HG03280 (cell line): Measurements from ENCODE around the gene GSE1.

Source experiments
- ATAC-seq: cut with Tn5 transposase; IDR thresholded peaks from one replicate; pipeline ENCODE4 v1.9.1; 2021; ENCODE audit warnings: mild to moderate bottlenecking, moderate library complexity; ENCODE audit not compliant: unreplicated experiment

The GSE1 gene

DNA sequence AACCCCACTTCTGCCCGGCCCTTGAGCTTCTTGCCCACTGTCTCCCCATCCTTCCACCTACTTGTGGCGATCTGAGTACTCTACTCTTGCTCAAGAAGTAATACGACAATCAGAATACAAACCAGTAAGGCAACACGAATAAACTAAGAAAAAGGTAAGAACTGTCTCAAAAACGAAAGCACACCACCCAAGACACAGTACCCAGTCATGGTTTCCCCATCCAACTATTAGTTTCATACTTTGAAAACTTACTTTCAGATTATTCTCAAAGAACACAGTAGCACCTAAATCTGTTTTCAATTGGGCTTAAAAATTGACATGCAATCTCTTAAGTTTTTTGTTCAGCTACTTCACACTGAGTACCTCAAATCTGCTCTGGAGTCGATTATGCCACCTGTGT lies 61.7 kb downstream of the GSE1 start:
- peak; percentile 63 for ATAC-seq

DNA sequence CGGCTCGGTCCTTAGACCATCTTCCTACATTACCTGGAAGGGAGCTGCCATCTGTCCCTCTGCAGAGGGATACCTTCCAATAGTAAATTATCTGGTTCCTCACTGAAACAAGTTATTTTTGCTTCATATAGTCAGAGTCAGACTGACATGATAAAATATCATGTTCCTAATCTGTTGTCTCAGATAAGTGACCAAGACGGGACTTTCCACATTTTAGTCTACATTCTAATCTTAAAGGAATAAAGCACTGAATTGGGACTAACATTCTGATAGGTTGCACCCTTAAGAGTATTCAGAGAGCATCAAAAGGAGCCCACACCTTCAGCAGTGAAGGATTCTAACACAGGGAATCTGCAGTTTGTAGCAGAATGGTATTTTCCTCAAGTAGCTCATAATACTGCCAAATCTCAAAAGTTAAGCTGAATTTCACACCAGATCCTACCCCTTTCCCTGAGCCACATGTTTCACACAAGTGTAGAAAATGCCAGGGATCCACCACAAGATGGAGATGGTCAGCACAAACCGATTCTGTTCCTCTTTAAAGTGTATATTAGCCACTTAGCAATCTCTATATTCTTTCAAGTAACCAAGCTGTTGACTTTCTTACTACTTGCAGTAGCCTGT lies 62.2 kb downstream of the GSE1 start:
- no peak for ATAC-seq

DNA sequence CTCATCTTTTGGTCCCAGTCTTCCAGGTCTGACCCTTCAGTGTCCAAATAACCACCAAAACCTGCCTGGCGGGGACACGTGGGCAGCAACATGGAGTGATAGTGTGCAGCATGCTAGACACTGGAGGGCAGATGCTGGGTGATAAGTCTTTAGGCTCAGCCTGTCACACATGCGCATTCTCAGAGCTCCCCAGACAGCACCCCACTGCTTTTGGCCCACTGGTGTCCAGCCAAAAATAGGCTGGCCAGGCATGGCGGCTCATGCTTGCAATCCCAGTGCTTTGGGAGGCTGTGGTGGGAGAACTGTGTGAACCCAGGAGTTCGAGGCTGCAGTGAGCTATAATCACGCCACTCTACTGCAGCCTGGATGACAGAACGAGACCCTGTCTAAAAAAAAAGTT lies 63.3 kb downstream of the GSE1 start:
- ATAC-seq, result no peak

DNA sequence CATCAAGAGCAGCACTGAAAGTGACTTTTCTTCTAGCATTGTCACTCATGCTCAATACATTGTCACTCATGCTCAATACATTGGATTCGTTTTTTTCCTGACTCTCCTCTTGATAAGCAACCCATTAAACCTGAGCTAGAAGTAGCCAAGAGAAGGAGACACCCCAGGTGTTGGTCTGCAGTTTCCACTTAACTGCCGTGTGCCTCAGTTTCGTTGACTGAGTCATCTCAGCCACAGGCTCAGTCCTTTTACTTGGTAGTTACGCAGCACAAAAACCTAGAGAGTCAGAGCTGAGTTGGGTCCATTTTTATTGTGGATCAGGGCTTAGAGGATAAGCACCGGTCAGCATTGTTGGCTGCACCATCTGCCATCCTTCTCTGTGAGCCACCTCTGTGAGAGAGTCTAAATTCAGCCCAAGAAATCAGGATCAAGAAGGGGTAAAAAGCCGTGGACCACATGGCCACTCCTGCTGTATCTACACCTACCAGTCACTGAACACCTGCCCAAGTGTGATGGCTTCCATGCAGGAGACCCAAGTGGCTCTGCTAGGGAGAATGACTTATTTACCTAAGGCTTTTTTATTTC lies 64.4 kb downstream of the GSE1 start:
- ATAC-seq, result no peak

DNA sequence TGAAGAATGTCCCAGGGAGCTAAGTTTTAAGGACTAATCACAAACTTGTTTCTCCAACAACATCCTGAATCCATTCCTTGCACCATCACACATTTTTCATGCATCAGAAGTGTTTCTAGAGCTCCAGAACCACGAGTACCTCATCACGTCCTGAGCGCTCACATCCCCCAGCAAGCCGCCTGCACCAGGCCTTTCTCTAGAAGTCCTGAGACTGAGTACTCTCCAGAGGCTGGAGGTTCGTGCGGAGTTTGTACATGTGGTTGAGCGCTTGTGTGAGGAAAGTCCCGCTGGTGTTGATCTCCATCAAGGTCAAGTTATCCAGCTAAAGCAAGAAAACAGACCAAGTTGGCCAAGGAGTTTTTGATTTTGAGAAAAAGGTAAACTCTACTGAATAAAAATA lies 64.9 kb downstream of the GSE1 start:
- no peak for ATAC-seq

DNA sequence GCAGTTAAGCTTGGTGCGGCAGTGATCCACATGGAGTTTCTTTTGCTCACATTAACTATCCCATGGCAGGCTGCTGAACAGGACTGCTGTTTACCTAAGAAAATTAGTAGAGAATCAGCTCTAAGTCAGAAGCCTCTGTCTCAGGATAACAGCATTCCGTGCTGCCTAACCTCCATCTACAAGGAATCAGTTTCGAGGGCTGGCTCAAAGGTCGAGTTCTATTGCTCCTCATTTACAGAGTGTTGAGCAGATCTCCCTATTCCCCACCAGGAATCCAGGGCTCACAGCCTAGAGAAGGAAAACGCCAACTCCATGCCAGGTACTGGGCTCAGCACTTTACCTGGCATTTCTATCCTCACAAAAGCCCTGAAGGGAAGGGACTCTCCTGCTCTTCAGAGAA lies 65.7 kb downstream of the GSE1 start:
- ATAC-seq, result no peak

DNA sequence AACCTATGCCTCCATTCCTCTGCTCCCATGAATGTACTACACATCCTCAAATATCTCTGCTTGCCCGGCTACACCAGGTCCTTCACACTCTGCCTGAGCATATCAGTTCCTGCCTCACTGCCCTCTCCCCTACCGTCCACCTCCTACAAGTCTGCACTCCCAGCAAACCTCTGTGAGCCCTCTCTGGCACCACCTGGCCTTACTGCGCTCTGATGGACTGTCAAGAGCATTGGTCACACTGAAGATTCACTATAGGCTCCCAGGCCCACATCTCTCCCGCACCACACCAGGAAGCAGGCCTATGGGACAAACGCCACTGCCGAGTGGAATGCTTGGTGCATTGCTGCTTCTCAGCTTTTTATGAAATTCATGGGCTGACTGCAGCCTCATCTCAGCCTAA lies 66.7 kb downstream of the GSE1 start:
- ATAC-seq, result no peak

DNA sequence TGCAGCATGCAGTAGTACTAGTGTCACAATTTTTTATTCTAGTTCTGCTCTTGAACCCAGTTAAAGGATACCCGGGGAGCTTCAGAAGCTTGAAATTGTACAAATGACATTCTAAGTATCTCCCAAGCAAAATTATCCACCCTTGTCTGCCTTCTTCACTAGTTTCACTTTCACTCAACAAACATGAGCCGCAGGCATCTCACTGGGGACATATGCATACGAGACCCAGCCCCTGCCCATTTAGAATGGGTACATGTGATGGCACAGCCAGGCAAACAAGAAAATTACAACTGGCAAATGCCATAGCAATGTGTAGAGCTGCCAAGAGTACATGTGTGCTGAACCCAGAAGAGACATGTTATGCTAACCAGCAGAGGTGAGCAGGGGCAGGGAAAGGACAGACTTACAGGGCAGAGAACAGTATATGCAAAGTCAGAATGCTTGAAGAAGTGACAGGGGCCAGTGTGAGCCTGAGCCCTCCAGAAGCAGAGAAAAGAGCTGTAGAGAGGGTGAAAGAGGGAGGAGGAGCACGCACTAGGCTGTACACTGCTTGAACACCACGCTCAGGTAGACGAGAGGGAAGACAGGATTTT lies 67.3 kb downstream of the GSE1 start:
- no peak for ATAC-seq

DNA sequence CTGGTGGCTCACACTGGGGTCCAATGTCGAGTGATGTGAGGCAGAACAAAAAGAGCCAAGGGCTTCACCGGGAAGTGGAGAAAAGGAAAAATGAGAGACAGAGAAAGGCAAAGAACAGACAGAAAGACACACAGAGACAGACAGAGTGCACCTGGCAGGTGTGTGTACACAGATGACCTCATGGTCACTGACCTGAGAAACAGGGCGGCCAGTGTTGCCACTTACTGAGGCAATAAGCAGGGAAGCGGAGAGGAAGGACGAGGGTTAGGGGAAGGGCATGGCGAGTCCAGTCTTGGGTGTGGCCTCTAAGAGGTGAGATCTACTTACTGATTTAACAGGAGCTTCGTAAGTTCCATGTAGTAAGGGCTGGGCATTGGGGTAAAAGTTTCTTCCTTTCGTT lies 68.1 kb downstream of the GSE1 start:
- no peak for ATAC-seq

DNA sequence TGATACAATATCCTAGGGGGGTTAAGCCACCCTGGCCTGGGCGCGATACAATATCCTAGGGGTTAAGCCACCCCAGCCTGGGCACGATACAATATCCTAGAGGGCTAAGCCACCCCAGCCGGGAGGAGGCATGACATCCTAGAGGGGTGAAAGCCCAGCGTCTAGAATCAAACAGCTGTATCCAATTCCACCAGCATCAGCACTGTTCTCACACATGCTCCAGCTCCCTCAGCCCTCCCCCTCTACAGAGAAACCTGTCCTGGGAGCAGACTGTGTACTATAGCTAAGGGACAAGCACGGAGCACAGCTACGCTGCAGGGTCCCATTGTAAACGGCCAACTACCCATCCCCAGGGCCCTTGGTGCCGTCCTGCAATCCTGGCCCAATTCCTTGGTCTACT lies 69.4 kb downstream of the GSE1 start:
- ATAC-seq, result no peak

DNA sequence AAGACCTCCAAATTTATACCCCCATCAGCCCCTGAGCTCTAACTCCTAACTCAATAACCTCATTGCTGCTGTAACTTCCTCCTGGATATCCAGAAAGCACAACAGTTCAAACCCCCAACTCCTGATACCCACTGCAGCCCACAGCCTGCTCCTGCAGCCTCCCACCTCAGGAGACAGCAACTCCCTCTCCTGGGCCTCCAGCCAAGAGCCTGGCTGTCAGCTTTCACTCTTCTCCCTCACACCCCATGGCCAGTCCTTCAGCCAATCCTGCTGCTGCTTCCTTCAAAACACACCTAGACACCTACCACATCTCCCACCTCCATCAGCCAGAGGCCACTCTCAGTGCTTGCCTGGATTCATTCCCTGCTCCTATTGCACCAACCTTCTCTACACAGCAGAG lies 70.2 kb downstream of the GSE1 start:
- no peak for ATAC-seq

DNA sequence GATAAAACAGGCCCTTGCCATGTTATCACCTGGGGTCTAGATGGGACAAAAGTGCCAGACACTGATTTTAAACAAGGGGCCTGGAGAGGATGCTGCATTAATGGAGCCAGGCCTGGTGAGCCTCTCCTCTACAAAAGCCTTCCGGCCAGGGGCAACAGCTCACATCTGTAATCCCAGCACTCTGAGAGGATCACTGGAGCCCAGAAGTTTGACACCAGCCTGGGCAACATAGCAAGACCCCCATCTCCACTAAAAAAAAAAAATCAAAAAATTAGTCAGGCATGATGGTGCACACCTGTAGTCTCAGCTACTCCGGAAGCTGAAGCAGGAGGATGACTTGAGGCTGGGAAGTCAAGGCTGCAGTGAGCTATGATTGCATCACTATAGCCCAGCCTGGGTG lies 72.1 kb downstream of the GSE1 start:
- ATAC-seq, result no peak

DNA sequence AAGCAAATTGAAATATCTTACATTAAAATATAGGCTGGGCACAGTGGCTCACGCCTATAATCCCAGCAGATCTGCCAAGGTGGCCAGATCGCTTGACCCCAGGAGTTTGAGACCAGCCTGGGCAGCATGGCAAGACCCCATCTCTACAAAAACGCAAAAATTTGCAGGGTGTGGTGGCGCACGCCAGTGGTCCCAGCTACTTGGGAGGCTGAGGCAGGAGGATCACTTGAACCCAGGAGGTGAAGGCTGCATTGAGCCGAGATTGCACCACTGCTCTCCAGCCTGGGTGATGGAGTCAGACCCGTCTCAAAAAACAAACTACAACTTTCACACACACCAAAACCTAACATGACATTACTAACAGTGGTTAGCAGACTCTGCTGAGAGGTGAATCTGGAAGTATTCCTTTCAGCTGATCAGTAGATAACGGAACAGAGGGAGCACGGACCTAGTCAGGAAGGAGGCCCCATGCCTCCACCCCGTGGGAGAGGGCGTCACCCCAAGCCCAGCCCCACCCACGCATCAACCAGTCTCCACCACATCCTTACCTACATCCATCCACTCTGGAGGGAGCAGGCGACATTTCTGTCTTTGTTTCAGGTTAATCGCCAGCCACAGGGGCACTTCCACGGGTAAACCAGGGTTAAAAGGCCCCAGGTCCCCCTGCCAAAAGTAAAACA lies 73.9 kb downstream of the GSE1 start:
- ATAC-seq, result no peak

DNA sequence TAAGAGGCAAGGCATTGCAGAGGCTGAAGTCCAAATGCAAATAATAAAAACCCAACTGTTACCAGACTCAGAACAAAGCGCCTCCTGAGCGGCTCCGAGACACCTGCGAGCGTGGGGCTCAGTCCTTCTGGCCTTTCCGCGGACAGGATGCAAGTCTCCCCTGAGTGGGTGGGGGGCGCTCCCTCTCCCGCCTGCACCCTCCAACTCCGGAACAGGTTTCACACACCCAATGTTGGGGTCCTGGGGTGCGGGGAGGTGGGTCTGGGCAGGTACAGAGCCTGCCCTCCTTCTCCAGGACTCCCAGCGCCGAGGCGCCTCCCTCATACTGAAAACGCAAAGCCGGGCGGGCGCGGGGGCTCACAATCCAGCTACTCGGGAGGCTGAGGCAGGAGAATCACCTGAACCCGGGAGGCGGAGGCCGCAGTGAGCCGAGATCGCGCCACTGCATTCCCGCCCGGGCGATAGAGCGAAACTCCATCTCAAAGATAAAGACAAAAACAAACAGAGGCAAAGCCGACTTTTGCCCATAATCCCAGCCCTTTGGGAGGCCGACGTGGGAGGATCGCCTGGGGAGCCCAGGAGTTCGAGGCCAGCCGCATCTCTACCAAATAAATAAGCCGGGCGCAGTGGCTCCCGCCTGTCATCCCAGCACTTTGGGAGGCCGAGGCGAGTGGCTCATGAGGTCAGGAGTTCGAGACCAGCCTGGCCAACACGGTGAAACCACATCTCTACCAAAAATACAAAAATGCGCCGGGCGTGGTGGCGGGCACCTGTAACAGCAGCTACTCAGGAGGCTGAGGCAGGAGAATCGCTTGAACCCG lies 74.7 kb downstream of the GSE1 start:
- peak; percentile 1 for ATAC-seq

DNA sequence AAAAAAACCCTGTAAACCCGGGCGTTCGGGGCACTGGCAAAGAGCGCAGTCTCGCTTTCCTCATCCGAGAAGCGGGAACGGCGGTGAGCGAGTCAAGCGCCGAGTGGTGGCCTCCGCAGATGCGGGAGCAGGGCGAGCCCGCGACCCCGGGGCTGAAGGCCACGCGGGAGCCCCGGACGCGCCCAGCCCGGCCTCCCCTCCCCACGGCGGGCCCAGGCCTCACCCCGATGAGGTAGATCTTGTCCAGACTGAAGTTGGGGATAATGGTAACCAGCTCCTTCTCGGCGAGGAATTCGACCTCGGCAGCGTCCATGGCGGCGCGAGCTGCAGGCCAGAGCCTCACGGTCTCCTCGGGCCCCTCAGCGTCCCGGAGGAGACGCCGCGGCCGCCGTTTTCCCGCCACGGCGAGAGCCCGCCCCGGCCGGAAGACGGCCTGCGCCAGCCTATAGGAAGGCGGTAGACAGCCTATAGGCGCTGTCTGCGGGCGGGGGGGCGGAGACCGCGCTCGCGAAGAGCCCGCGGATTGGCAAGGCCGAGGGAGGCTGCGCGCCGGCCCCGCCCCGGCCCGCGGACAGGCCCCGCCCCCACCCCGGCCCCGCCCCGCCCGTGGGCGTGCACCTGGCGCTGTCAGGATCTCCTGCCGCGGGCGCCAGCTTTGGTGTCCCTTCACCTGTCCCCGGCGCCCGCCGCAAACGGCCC lies 75.6 kb downstream of the GSE1 start, which contains the start of gene GINS2:
TSS of gene GINS2 (minus strand) at position 369 of the 699 bp plus-strand sequence. CDS start at position 313, 56 bp downstream.
- peak; percentile 95 for ATAC-seq

DNA sequence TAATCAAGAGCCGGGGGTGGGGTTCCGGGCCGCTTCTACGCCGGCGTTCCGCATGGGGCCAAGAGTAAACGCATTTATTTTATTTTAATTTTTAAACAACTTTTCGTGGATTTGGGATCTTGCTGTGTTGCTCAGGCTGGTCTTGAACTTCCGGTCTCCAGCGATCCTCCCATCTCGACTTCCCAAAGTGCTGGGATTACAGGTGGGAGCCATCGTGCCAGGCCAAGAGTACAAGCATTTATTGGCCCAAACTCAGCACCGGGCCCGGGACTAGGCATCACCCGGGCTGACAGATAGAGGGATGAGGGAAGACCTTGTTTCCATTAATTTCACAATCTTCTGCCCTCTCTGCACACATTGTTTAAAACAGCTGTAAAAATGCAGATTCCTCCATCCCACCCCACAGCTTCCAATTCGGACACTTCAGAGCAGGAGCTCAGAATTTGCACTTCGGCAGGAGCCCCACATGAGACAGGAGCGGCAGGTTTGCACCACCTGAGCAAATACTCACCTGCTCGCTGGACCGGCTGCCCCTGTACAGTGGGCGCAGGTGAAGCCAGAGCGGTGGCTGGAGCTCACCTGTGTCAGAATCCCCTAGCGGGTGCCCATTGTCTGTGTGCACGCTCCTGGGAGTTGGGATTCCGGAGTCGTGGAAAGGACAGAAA lies 76.3 kb downstream of the GSE1 start:
- ATAC-seq, result no peak

DNA sequence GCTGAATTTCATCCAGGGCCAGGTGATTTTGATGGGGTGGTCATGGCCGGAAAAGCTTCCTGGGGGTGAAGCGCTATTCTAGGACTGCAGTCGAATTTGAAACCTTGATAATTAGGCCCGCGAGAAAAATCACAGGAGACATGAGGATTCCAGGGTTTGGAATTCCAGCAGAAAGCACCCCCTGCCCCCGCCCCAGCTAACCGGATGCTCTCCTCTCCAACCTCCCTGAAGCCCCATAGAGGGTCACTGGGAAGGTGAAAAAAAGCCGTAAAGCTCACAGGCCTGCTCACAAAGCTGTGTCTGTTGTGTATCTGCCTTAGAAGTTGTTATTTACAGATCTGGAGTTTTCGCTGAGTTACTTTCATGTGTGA lies 76.8 kb downstream of the GSE1 start:
- no peak for ATAC-seq

DNA sequence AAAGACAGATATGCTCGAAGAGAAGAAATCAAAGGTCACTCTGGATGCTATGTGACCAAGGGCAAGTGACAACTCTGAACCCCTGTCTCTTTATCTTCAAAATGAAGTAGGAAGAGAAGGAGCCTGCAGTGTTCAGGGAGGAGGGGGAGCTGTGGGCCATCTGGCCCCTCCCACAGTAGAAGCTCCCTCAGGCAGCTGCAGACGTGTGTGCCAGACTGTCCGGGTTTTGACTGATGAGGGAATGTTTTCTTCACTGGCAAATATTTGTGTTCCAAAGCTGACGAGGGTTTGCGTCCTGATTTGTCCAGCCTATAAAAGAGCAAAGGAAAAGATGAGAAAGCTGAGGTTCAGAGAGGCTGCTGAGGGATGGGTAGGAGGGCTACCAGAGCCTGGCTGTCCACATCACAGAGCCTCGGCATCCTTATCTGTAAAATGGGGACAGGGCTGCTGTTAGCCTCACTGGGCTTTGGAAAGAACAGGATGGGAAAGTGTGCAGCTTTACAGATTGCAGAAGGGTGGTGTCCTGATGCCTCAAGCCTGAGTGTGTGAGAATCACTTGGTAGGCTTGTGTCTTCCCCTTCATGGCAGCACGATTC lies 77.4 kb downstream of the GSE1 start:
- ATAC-seq, result no peak

DNA sequence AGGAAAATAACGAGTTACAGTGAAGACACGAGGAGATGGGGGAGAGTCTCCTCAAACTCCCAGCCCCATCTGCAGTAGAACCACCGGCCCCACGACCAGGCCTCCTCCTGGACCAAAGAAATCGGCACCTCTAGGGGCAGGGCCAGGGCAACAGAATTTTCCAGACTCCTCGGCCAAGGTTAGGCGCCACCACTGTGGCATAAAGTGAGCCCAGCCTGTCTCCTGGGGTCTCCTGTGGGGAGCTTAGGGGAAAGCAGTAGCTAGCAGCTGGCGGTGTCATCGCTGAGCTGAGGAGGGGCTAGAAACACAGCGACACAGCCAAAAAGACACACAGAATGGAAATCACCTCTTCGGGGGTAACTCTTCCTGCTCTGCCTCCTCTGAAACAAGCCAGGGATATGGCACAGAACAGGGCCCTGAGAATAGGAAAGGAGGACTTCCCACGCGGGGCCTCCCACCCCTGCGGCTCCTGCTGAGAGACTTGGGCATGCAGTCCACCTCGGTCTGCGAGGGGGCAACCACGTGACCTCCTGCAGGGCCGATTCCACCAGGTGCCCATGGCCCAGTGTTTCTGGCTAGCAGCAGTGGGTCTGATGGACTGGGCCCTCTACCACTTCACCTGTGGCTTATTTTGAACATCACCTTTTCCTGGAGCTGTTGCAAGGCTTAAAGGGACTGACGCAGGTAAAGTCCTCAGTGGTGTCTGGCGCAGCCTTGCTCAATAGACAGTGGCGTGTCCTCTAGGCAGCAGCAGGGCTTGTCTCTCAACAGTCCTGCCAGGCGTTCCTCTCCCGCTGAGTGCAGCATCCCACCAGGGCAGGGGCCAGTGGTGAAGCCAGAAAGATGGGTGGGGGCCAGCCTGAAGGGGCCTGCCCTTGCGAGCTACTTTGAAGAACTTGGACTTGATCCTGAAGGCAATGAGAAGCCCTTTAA lies 82.3 kb downstream of the GSE1 start:
- no peak for ATAC-seq
